Dendritic cell treated with granulocyte-macrophage colony-stimulating factor and Interleukin-4, amounts not matched to agents 40 ng/mL and 50 ng/mL, for 4 days (primary cell): ENCODE measurements around the gene TTLL5.

Source experiments
- H3K27ac Mint-ChIP-seq: one replicate; pipeline ENCODE4 v1.8.0; 2022; ENCODE audit warnings: mild to moderate bottlenecking, mixed read lengths
- H3K27me3 Mint-ChIP-seq: one replicate; pipeline ENCODE4 v1.8.0; 2022; ENCODE audit warnings: mild to moderate bottlenecking, mixed read lengths
- H3K36me3 Mint-ChIP-seq: one replicate; pipeline ENCODE4 v1.8.0; 2022; ENCODE audit warnings: low read depth, mixed read lengths
- H3K4me1 Mint-ChIP-seq: one replicate; pipeline ENCODE4 v1.8.0; 2022; ENCODE audit warnings: low read depth, mixed read lengths
- H3K4me3 Mint-ChIP-seq: one replicate; pipeline ENCODE4 v1.8.0; 2022; ENCODE audit warnings: mild to moderate bottlenecking, moderate library complexity, mixed read lengths
- H3K9me3 Mint-ChIP-seq: one replicate; pipeline ENCODE4 v1.8.0; 2022; ENCODE audit warnings: mixed read lengths
- intact Hi-C: fragments of 100-400 bp; cut with micrococcal nuclease; formaldehyde crosslinking; loops from one replicate; pipeline ENCODE4 v1.15.0; 2022

TTLL5 gene

GRCh38 chr14:75980856-75981255 is 319.8 kb downstream of the TTLL5 start:
- no peaks in the 10 kb centered on the region for H3K9me3 Mint-ChIP-seq

GRCh38 chr14:75981426-75982265 is 320.6 kb downstream of the TTLL5 start, which contains the start of gene TGFB3:
TSS of gene TGFB3 (minus strand) at chr14:75981995. CDS start at chr14:75980893, 1,102 bp downstream.
- Mint-ChIP-seq H3K4me3 (peak within 1 kb of the TSS; percentile 75), H3K9me3 (no peaks in the 10 kb centered on the region), H3K27ac (peak within 1 kb of the TSS; percentile 66), H3K36me3 (peaks cover 7% of the 10 kb centered on the region), H3K4me1 (peaks cover 42% of the 10 kb centered on the region), H3K27me3 (peaks cover 48% of the 10 kb centered on the region)
- intact Hi-C loops: loop anchor here (1.0 to 10.0 kb wide), 4 partner anchors 76 to 404 kb away; partner anchors contain the start of genes FLVCR2 and GPATCH2L

More at GRCh38 chr14:75980856-75981255, 319.8 kb downstream of the TTLL5 start:
- peak overlapping the region; percentile 75 for H3K4me3 Mint-ChIP-seq
- peaks cover 49% of the 10 kb centered on the region for H3K27me3 Mint-ChIP-seq
- intact Hi-C loops: loop anchor here (5.0 to 10.0 kb wide), 2 partner anchors 174 to 404 kb away; partner anchors contain the start of genes FLVCR2 and GPATCH2L
- H3K4me1 Mint-ChIP-seq: peaks cover 35% of the 10 kb centered on the region
- H3K27ac Mint-ChIP-seq: no peak overlapping the region
- H3K36me3 Mint-ChIP-seq: peaks cover 3% of the 10 kb centered on the region

GRCh38 chr14:75982266-75983018 is 321.4 kb downstream of the TTLL5 start:
- H3K27ac Mint-ChIP-seq: peak overlapping the region; percentile 66
- peaks cover 48% of the 10 kb centered on the region for H3K27me3 Mint-ChIP-seq
- peak overlapping the region; percentile 75 for H3K4me3 Mint-ChIP-seq
- intact Hi-C loops: loop anchor here (1.0 to 10.0 kb wide), 4 partner anchors 77 to 405 kb away; partner anchors contain the start of genes FLVCR2 and GPATCH2L
- no peaks in the 10 kb centered on the region for H3K9me3 Mint-ChIP-seq
- peaks cover 42% of the 10 kb centered on the region for H3K4me1 Mint-ChIP-seq
- peaks cover 7% of the 10 kb centered on the region for H3K36me3 Mint-ChIP-seq

- intact Hi-C loops: loop anchor here (2.0 to 10.0 kb wide), 3 partner anchors 172 to 406 kb away; partner anchors contain the start of genes FLVCR2 and GPATCH2L
- no peak overlapping the region for H3K27ac Mint-ChIP-seq
- peaks cover 39% of the 10 kb centered on the region for H3K4me1 Mint-ChIP-seq
- peak overlapping the region; percentile 75 for H3K4me3 Mint-ChIP-seq
- H3K36me3 Mint-ChIP-seq: peaks cover 7% of the 10 kb centered on the region
- peaks cover 46% of the 10 kb centered on the region for H3K27me3 Mint-ChIP-seq
- no peaks in the 10 kb centered on the region for H3K9me3 Mint-ChIP-seq
Observed at GRCh38 chr14:75983019-75983358, 321.9 kb downstream of the TTLL5 start.

- no peaks in the 10 kb centered on the region for H3K9me3 Mint-ChIP-seq
- peaks cover 10% of the 10 kb centered on the region for H3K36me3 Mint-ChIP-seq
- H3K27ac Mint-ChIP-seq: no peak overlapping the region
- H3K4me3 Mint-ChIP-seq: no peak overlapping the region
- peaks cover 27% of the 10 kb centered on the region for H3K4me1 Mint-ChIP-seq
- intact Hi-C loops: loop anchor here (5.0 to 10.0 kb wide), 2 partner anchors 170 to 407 kb away; partner anchors contain the start of genes FLVCR2 and GPATCH2L
- H3K27me3 Mint-ChIP-seq: peaks cover 31% of the 10 kb centered on the region
Observed at GRCh38 chr14:75984674-75985073, 323.6 kb downstream of the TTLL5 start.

DNA sequence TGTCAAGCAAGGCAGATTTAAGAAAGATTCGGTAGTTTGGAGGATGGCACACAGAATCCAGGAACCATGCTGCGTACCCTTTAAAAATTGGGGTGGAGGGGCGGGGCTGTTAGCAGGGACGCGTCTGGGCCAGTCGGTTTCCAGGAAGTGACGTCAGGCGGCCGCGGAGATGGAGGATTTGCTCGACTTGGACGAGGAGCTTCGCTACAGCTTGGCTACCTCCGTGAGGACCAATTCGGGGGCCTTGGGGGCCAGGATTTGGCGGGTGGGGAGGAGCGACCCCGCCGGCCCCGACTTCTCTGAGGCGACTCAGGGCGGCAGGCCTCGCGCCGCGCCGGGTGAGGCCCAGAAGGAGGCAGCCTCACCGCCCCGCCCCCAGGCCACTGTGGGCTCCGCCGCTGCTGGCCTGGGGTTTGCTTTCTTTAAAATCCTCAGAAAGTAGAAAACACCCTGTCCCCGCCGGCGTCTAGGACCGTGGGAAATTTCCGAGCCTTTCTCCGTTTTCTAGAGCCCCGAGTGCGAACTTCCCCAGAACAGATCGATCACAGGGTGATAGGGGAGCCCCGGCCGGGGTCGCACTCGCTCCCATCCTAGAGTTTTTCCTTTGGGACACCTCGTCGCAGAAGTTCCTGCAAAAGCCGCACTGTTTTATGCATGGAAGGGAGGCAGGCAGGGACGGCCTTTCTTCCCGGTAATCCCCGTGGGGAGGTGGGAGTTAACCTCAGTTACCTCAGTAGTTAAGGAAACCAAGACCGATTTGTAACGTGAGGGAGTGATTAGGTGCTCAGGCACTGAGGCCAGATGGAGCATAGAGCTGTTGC is 324.8 kb downstream of the TTLL5 start, which contains the start of gene IFT43:
Gene IFT43, plus strand, starts transcription at position 146 of the 821 bp plus-strand sequence. Its CDS starts 24 bp downstream, at position 170.
- H3K9me3 Mint-ChIP-seq: no peaks in the 10 kb centered on the region
- H3K36me3 Mint-ChIP-seq: peaks cover 21% of the 10 kb centered on the region
- peaks cover 23% of the 10 kb centered on the region for H3K27me3 Mint-ChIP-seq
- intact Hi-C loops: loop anchor here (10.0 kb wide), 1 partner anchor 169 kb away; the partner anchor contains the start of gene GPATCH2L
- peak within 1 kb of the TSS; percentile 82 for H3K27ac Mint-ChIP-seq
- H3K4me3 Mint-ChIP-seq: peak within 1 kb of the TSS; percentile 88
- H3K4me1 Mint-ChIP-seq: peaks cover 20% of the 10 kb centered on the region

DNA sequence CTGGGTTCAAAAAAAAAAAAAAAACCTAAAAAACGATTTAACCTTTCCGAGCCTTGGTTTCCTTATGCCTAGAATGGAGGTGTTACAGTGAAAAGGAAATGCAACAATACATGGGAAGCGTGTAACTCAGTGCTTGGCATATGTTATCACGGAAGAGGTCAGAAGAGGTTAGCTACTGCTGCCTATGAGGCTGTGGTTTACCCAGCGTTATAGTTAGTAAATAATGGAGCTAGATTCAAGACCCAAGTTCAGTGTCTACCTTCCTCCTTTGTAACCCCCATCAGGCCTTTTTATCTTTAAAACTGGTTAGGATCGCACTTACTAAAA is 325.4 kb downstream of the TTLL5 start:
- Mint-ChIP-seq H3K27me3 (peaks cover 18% of the 10 kb centered on the region), H3K9me3 (no peaks in the 10 kb centered on the region), H3K4me1 (peaks cover 14% of the 10 kb centered on the region), H3K36me3 (peaks cover 21% of the 10 kb centered on the region), H3K27ac (peak overlapping the region; percentile 82), H3K4me3 (peak overlapping the region; percentile 88)
- intact Hi-C loops: loop anchor here (10.0 kb wide), 1 partner anchor 168 kb away; the partner anchor contains the start of gene GPATCH2L

GRCh38 chr14:75987201-75987970 is 326.3 kb downstream of the TTLL5 start:
- H3K27me3 Mint-ChIP-seq: peaks cover 15% of the 10 kb centered on the region
- intact Hi-C loops: loop anchor here (10.0 kb wide), 1 partner anchor 167 kb away; the partner anchor contains the start of gene GPATCH2L
- peaks cover 21% of the 10 kb centered on the region for H3K36me3 Mint-ChIP-seq
- H3K4me3 Mint-ChIP-seq: no peak overlapping the region
- H3K27ac Mint-ChIP-seq: no peak overlapping the region
- no peaks in the 10 kb centered on the region for H3K9me3 Mint-ChIP-seq
- H3K4me1 Mint-ChIP-seq: peaks cover 7% of the 10 kb centered on the region

GRCh38 chr14:75989134-75989533 is 328.1 kb downstream of the TTLL5 start:
- intact Hi-C loops: loop anchor here (10.0 kb wide), 1 partner anchor 166 kb away; the partner anchor contains the start of gene GPATCH2L
- no peaks in the 10 kb centered on the region for H3K9me3 Mint-ChIP-seq
- H3K27me3 Mint-ChIP-seq: peaks cover 2% of the 10 kb centered on the region
- H3K4me3 Mint-ChIP-seq: no peak overlapping the region
- no peak overlapping the region for H3K27ac Mint-ChIP-seq
- H3K4me1 Mint-ChIP-seq: peaks cover 7% of the 10 kb centered on the region
- peaks cover 21% of the 10 kb centered on the region for H3K36me3 Mint-ChIP-seq

DNA sequence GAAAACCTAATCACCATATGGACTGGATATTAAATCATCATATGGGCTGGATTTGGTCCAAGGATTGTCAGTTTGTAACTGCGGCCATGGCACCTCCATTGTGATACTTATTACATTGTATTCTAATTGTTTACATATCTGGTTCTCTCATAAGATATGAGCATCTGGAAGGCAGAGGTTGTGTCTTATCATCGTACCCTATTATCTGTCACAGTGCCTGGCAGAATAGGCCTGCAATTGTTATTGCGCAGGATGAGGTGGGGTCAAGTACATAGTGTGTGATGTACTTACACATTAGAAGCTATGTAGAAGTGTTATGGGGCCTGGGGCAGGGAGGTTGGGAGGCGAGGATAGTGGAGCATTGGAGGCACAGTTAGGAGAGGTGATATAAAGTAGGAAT is 329.3 kb downstream of the TTLL5 start:
- H3K27me3 Mint-ChIP-seq: no peaks in the 10 kb centered on the region
- no peak overlapping the region for H3K27ac Mint-ChIP-seq
- peaks cover 23% of the 10 kb centered on the region for H3K36me3 Mint-ChIP-seq
- intact Hi-C loops: no loop called here
- H3K9me3 Mint-ChIP-seq: no peaks in the 10 kb centered on the region
- H3K4me3 Mint-ChIP-seq: no peak overlapping the region
- peaks cover 7% of the 10 kb centered on the region for H3K4me1 Mint-ChIP-seq

- Mint-ChIP-seq H3K36me3 (peaks cover 22% of the 10 kb centered on the region), H3K27me3 (no peaks in the 10 kb centered on the region), H3K4me1 (no peaks in the 10 kb centered on the region), H3K27ac (no peak overlapping the region), H3K4me3 (no peak overlapping the region), H3K9me3 (no peaks in the 10 kb centered on the region)
- intact Hi-C loops: no loop called here
Observed at GRCh38 chr14:75991753-75992152, 330.7 kb downstream of the TTLL5 start.

DNA sequence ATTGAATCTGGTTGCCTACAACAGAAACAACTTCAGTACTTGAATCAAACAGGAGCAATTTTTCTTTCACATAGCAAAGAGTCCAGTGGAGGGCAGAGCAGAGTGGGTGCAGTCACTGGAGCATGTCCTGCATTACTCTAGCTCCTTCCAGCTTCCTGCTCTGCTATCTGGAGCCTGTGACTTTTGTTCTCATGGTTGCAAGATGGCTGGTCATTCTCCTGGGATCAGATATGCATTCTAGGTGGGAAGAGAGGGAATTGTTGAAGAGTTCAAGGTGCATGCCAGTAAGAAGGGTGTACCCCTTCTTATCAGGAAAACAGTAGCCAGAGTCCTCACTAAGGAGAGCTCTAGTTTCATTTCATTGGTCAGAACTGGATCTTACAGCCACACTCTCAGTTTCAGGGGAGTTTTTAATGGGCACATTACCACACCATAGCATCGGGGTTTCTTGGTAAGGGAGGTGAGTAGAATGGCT is 332.6 kb downstream of the TTLL5 start:
- no peaks in the 10 kb centered on the region for H3K4me1 Mint-ChIP-seq
- no peaks in the 10 kb centered on the region for H3K9me3 Mint-ChIP-seq
- intact Hi-C loops: no loop called here
- no peaks in the 10 kb centered on the region for H3K27me3 Mint-ChIP-seq
- no peak overlapping the region for H3K27ac Mint-ChIP-seq
- H3K4me3 Mint-ChIP-seq: no peak overlapping the region
- H3K36me3 Mint-ChIP-seq: peaks cover 36% of the 10 kb centered on the region
